ENCODE results near the gene BLNK.
"Not testable (repeated sequence)": the region's sequence is repeated elsewhere in the genome, so short reads cannot be mapped to it uniquely, and the experiment has no call there.

Gene BLNK

DNA sequence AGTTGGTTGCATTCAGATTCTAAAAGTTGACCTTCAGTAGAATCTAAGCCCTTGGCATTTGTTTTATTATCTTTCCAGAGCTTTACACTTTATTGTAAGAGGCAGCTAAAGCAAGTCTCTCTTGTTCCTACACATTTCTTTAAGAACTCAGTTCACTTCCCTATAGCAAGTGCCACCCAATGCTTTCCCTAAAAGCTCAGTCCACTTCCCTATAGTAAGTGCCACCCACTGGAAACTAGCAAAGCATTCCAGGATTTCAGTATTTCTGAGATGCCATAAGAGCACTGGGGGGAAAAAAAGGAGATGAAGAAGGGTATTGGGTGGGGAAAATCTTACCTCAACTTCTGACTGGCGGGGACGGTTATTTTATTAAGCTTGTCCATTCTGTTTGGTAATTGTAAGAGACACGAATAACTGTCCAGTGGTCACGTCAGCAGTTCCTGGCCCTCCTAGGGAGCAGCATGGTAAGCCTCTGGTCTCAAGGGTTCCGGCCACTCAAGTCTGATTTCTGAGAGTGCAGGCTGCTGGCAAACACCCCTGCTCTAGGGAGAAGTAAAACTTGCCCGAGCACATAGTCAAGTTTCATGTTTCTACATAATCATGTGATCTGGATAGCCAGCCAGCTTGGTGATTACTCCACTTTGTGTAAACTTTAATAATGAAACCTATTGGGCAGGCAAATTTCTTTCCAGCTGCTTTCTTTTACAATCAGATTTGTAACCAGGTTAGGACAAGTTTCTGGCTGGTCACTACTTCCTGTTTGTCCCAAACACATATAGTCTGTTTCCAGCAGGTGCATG is at the start of gene BLNK:
BLNK (minus strand) TSS at position 554 of the 800 bp plus-strand sequence; CDS start at position 383, 171 bp downstream.
- no peak for FAIRE-seq
- DNase-seq (ENCODE audit: low spot score): no peak

GRCh38 chr10:96319754-96320474 is 48.5 kb upstream of the BLNK start:
- FAIRE-seq (no peak), DNase-seq (ENCODE audit: low spot score) (no peak)

- DNase-seq (ENCODE audit: low spot score) (no peak), FAIRE-seq (no peak)
Observed at GRCh38 chr10:96317067-96317833, 45.9 kb upstream of the BLNK start.

DNA sequence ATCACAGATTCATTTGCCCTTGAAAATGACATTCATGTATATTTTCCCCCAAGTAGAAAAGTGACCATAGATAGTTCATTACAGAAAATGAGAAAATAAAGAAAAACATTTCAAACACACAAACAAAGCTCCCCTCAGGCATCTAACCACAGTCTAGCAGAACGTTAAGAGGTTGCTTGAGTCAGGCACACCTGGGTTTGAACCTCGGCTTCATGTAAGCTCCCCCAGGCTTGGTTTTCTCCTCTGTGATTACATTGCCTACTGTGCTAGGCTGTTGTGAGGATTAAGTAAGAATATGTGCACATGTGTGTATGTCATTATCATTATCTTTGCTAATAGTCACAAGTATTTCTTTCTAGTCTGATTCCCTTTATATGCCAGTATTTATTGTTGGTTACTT is 42.0 kb upstream of the BLNK start:
- DNase-seq (ENCODE audit: low spot score) (no peak), FAIRE-seq (peak; percentile 40)

DNA sequence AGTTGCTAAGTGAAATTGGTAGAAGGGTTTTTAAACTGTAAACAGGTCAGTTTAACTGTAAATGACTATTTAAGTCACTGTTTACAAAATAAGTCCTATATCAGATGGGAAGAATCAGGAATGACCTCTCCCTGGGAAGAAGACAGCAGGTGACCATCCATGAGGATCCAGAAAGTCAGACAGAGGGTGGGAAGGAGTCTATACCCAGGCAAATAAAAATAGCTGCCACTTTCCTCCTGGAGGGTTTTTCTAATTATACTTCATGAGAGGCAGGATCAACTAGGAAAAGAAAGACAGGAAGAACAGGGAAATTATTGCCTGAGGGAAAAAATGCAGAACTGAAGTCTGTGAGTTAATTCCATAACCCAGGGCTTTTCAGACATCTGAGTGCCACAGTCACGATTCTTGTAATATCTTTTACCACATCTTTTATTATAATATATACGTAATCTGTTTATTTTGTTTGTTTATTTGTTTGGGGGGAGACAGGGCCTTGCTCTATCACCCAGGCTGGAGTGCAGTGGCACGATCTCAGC is 39.9 kb upstream of the BLNK start:
- FAIRE-seq: no peak
- DNase-seq (ENCODE audit: low spot score): no peak

DNA sequence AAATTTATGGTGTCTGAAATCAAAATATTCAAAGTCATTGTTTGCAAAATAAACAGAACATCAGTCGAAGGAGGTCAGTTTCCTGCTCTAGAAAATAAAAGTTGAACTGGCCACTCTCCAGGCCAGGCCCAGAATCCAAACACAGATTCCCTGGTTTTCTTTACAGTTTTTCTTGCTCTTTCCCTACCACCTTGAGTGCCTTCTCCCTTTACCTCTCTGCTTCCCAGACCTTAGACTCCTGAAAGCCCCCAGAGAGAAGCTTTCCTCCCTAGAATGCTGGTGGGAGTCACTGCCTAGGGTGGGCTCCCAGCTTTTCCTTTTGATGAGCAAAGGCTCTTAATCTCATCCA is 38.9 kb upstream of the BLNK start:
- FAIRE-seq: no peak

DNA sequence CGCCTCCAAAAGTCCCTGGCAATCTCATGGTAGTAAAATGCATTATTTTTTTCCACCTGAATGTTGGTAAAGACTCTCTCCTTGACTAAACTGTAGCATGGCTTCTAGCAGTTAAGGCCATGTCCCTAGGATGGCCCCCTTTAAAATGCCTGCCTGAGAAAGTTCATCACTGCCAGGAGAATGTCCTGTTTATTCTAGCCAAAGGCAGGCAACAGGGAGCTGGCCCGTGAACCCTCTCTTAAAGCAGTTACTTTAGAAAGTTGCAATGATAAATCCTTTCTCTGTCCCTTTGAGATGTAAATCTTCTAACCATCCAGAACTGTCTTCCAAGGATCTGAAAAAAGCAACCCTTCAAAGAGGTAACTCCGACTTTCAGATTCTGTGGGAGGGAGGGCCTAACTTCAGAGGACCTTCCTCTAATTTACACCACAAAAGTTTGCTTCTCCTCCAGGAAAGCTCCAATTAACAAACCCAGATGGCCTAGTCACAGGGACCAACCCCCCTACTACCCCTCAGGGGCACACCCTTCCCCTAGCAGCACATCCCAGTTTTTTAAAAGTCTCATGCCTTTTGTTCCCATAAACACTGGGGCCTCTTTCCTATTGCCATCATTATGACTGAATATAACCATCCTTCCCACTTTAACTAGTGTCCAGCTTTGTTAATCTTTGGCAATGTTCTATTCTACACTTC is 38.4 kb upstream of the BLNK start:
- no peak for FAIRE-seq
- DNase-seq (ENCODE audit: low spot score): no peak

More for the DNA sequence above, 38.9 kb upstream of the BLNK start:
- no peak for DNase-seq (ENCODE audit: low spot score)

DNA sequence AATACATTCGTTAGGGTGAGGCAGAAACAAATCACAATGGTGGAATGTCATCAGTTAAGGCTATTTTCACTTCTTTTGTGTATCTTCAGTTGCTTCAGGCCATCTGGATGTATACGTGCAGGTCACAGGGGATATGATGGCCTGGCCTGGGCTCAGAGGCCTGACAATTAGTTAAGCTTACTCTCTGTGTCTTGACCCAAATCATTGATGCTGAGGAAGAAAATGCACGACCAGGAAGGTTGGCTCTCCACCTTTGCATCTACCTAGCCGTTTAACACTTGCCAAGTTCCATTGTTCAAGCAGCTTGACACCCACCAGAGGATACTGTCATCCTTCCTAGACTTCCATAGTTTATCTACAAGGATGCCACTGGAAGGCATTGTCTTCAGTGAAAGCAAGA is 37.5 kb upstream of the BLNK start:
- DNase-seq (ENCODE audit: low spot score); FAIRE-seq: not testable (repeated sequence)

GRCh38 chr10:96306516-96306915 is 35.1 kb upstream of the BLNK start:
- no peak for FAIRE-seq
- no peak for DNase-seq (ENCODE audit: low spot score)

GRCh38 chr10:96305019-96305418 is 33.6 kb upstream of the BLNK start:
- FAIRE-seq (no peak), DNase-seq (ENCODE audit: low spot score) (no peak)

- DNase-seq (ENCODE audit: low spot score) (no peak), FAIRE-seq (no peak)
Observed at GRCh38 chr10:96304230-96304629, 32.9 kb upstream of the BLNK start, which contains the start of gene DNTT. DNTT (plus strand) TSS chr10:96304434; CDS start chr10:96304498, 64 bp downstream.

- FAIRE-seq (no peak), DNase-seq (ENCODE audit: low spot score) (no peak)
Observed at GRCh38 chr10:96301616-96302015, 30.2 kb upstream of the BLNK start.

DNA sequence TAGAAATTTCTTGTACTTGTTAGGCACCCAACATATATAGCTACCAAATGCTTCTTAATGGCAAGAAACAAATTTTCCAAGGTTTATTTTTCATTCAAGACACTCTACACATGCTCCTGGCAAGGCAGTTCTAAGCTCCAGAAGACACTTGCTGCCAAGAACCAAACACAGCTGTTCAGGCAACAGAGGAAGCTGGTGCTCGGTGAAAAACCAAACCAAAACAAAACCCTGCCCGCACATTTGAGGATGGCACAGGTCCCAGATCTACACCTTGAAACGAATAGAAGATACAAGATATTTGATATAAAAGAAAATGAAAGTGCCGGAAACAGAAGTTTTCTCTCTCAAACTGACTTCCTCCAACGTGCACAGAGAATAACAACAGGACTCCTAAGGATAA is 28.0 kb upstream of the BLNK start:
- FAIRE-seq (no peak), DNase-seq (ENCODE audit: low spot score) (no peak)

DNA sequence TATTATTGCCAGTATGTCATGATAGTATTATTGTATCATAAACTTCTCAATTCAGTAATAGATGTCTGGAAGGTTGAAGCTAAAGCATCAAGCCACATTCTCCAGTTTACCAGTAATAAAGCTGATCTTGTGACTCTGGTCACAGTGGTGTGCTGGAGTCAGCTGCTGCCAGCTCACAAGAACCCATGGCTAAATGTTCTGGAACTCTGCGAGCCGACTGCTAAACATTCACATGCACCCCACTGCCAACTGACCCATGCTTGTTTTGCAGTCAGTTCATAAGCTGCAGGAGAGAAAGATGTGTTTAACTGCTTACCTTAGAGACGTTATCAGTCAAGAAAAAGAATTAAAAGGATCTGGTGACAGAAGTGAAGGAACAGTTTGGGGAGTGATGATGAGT is 27.0 kb upstream of the BLNK start:
- FAIRE-seq: no peak

GRCh38 chr10:96297486-96297885 is 26.1 kb upstream of the BLNK start:
- FAIRE-seq: no peak
- DNase-seq (ENCODE audit: low spot score): no peak

More for the DNA sequence above, 27.0 kb upstream of the BLNK start:
- DNase-seq (ENCODE audit: low spot score): no peak

- FAIRE-seq: no peak
- no peak for DNase-seq (ENCODE audit: low spot score)
Observed at GRCh38 chr10:96295475-96295874, 24.1 kb upstream of the BLNK start.

DNA sequence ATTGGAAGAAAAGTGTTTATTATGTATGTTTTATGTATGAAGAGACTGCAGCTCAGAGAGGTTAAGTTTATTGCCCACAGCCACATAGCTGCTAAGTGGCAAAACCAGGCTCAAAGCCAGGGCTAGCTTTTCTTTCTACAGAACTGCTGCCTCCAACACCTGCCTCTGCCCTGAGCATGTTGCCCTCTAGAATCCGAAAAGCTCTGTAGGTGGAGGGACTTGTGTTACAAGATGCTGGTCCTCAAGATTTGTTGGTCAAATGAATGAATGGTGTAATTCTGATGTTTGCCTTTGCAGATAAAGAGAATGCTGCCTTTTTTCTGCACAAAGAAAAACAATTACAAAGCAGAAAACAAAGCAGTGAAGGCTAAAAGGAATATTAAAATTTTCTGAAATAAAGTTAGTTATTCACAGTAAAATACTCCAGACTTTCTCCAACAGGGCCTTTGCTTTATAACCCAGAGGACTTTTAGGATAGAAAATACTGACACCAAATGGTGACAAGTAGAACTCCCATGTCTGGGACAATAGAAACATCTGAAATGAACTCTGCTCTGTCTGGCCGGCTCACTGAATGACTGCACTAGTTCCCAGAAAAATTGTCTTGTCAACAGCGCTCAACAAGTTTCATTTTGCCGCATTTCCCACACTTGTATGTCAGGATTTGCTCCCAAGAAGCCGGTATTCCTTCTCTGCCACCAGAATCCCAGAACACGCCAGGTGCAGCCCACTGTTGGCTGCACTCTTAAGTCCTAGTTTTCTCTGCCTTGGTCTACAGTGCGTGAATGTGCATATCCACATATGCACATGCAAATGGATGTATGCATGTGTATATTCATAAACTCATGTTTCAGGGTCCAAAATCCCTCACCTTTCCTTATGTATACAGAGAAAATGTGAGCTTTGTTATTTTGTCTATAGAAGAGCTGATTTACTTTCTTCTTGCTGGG is 21.9 kb upstream of the BLNK start:
- peak; percentile 42 for DNase-seq (ENCODE audit: low spot score)

DNA sequence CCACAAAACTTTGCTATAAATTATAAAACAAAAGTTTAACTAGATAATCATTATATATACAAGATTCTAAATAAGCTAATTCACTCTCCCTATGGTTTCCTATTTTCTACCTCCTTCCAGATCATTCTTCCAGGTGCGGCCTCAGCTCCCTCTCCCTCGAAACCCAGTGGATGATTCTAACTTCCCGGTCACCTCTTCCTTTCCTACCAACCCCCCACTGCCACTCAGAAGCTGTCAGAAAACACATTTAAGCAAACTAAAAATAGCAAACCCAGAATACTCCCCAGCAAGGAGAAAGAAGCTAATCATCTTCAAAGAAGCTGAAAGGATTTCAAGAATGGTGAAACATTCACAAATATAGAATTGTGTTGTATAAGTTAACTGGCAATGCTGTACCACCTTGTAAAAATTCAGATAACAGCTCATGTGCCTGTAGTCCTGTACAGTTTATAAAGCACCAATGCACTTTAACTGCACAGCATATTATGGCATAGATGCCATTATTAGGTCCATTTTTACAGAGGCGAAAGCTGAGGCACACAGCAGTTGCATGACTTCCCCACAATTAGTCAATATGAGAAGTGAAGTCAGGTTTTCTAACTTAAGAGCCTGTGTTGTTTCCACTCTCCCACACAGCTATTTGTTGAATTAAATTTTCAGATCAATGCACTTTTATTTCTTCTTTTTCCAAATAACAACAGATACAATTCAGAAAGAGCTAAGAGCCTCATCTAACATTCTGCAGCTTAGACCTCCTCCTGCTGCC is 19.2 kb upstream of the BLNK start:
- FAIRE-seq (no peak), DNase-seq (ENCODE audit: low spot score) (no peak)

More for the DNA sequence above, 21.9 kb upstream of the BLNK start:
- FAIRE-seq: no peak
